Transverse colon (tissue), 4 donors: ENCODE data around the gene NUP62.

ENCODE experiments used
- POLR2A ChIP-seq: fragments of 450-650 bp; IDR thresholded peaks from one replicate; pipeline ENCODE4 v1.6.1; 2016; ENCODE audit warnings: antibody characterized with exemption, mild to moderate bottlenecking, moderate library complexity
- POLR2AphosphoS5 ChIP-seq, 3 donors: sonication (generic); formaldehyde crosslinking; IDR thresholded peaks; one replicate each; pipeline ENCODE4 v1.6.1; 2016; ENCODE audit warnings: antibody characterized with exemption in 3 of 3
- TF ChIP-seq, protein P1 (sequence below), 5 experiments: fragments of 200-600 bp in 3 of 5; fragments of 450-650 bp in 2 of 5; sonication (generic) in 3 of 5; IDR thresholded peaks; 1 replicate in 2 of 5; 2 replicates in 3 of 5; pipeline ENCODE4 v1.5.1; 2016 to 2017; ENCODE audit warnings: antibody characterized with exemption in 5 of 5, inconsistent platforms in 3 of 5, mild to moderate bottlenecking in 2 of 5, moderate library complexity in 1 of 5

DNA sequence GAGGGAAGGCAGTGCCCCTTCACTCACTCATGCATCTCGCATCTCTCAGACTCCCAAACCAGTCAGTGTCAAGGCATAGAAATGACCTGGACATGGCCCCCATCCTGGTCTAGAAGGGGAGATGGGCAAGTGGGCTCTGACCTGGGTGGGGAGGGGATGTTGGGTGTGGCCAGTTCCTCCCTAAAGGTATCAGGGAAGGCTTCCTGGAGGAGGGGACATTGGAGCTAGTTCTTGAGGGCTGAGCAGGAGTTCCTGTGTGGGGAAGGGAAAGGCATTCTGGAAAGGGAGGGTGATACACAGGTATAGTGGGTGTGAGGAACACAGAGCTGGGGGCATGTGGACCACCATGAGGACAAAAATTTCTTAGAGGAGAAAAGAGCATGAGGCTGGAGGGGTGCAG is 36.6 kb downstream of the NUP62 start:
- TF ChIP-seq POLR2A (no peak), POLR2AphosphoS5 (IDR thresholded peaks at IDR 0.05) (no peak)
- TF ChIP-seq, protein P1, sequence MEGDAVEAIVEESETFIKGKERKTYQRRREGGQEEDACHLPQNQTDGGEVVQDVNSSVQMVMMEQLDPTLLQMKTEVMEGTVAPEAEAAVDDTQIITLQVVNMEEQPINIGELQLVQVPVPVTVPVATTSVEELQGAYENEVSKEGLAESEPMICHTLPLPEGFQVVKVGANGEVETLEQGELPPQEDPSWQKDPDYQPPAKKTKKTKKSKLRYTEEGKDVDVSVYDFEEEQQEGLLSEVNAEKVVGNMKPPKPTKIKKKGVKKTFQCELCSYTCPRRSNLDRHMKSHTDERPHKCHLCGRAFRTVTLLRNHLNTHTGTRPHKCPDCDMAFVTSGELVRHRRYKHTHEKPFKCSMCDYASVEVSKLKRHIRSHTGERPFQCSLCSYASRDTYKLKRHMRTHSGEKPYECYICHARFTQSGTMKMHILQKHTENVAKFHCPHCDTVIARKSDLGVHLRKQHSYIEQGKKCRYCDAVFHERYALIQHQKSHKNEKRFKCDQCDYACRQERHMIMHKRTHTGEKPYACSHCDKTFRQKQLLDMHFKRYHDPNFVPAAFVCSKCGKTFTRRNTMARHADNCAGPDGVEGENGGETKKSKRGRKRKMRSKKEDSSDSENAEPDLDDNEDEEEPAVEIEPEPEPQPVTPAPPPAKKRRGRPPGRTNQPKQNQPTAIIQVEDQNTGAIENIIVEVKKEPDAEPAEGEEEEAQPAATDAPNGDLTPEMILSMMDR (IDR thresholded peaks at IDR 0.05) = no peak
